NOMO-1 treated with dmso at 0.1 percent for 144 hours (cell line): ENCODE measurements around the gene CASKIN1.
"Not testable (repeated sequence)": the region's sequence is repeated elsewhere in the genome, so short reads cannot be mapped to it uniquely, and the experiment has no call there.

Experiments used
- DNase-seq: peaks from one replicate; lab custom pipeline; 2025; ENCODE audit not compliant: unreplicated experiment; lab: John Stamatoyannopoulos, UW

The CASKIN1 gene

GRCh38 chr16:2210009-2210332, 13.6 kb upstream of the CASKIN1 start:
- DNase-seq, result no peak

GRCh38 chr16:2209258-2210008, 13.0 kb upstream of the CASKIN1 start:
- DNase-seq, result no peak

- no peak for DNase-seq
These were observed 12.4 kb upstream of the CASKIN1 start for GRCh38 chr16:2208772-2209171.

DNA sequence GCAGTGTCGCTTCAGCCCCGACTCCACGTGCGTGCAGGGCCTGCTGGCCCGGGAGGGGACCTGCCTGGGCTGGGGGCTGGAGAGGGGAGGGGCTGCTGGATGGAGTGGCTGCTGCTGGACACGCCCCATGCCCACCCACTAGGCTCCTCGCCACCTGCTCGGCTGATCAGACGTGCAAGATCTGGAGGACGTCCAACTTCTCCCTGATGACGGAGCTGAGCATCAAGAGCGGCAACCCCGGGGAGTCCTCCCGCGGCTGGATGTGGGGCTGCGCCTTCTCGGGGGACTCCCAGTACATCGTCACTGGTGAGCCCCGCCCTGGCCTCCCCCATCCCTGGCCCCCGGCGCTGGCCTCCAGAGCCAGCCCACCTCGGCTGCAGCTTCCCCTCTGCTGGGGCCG, 11.9 kb upstream of the CASKIN1 start:
- no peak for DNase-seq

- no peak for DNase-seq
These were observed 11.5 kb upstream of the CASKIN1 start for GRCh38 chr16:2207872-2208271.

DNA sequence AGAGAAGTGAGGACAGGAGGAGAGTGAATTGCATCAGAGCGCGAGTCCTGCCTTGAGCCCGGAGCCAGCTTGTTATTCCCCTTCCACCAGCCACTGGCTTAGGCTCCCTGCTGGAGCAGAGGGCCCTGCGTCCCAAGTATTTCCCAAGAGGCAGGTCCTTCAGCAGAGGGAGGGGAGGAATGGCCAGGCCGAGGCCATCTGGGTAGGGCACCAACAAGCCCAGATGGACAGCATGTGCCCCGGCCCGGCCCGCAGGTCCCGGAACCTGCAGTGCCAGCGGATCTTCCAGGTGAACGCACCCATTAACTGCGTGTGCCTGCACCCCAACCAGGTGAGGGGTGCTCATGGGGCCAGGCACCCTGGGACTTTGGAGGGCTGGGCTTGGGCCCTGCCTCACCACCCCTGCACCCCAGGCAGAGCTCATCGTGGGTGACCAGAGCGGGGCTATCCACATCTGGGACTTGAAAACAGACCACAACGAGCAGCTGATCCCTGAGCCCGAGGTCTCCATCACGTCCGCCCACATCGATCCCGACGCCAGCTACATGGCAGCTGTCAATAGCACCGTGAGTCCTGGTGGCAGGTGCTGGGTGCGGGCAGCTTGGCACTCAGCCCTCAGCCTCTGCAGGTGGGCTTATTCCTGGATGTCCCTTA, 10.5 kb upstream of the CASKIN1 start:
- DNase-seq, result no peak

DNA sequence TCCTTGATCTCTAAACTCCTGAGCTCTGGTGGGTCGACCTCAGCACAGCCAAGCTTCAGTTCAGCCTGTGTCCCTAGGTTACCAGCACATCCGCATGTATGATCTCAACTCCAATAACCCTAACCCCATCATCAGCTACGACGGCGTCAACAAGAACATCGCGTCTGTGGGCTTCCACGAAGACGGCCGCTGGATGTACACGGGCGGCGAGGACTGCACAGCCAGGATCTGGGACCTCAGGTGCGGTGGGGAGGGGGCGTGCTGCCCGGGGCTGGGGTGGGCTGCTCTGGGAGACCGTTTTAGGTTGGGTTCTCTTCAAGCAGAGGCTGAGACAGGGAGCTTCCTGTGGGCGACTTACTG, 10.0 kb upstream of the CASKIN1 start:
- no peak for DNase-seq

DNA sequence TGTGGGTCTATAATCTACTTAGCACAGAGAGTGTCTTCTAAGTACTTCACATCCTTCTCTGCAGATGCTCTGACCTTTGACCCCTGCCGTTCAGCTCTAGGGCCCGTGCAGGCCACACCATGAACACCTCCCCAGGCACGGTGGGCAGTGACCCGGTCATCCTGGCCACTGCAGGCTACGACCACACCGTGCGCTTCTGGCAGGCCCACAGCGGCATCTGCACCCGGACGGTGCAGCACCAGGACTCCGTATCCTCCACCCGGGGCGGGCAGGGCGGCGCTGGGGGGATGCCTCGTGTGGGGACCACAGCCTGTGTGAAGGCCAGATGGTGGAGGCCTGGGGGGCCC, 9.5 kb upstream of the CASKIN1 start:
- no peak for DNase-seq

DNA sequence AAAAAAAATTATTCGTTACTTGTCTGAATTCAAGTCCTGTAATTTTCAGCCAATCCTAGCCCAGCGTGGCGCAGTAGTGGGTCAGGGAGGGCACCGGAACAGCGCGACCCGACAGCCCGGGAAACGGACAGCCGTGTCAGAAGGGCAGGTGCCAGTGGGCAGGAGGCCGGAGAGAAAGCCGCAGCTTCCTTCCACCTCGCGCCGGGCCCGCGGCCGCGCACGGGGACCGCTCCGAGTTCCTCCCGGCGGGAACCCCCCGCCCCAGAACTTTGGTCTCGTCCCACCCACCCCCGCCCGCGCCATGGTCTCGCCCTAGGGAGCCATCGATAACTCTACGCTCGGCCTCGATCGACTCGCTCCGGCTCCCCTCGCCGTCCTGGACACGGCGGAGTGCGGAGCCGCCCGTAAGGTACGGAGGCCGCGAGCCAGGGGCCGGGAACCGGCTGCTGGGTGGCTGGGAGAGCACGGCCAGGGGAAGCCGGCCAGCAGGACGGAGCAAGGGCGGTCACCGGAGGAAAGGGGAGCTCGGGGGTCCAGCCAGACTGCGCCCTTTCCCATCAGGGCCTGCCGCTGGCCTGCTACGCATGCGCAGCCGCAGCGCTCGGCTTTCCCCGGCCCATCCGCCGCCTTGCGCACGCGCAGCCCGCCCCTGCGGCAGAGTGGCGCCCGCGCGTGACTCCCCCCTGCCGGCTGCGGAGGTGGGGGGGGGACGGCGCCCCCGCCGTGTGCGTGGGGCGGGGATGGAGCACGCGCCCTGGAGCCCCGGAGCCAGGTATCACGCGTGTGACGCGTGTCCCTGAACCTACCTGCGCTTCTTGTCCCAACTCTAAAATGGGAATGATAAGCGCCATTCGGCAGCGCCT, 8.9 kb upstream of the CASKIN1 start, which contains the start of gene MLST8:
Gene MLST8, plus strand, starts transcription at position 351 of the 863 bp plus-strand sequence. CDS start 632 bp downstream, outside the sequence.
- peak; percentile 62 for DNase-seq

- DNase-seq, result no peak
These were observed 8.2 kb upstream of the CASKIN1 start for GRCh38 chr16:2204416-2205103.

DNA sequence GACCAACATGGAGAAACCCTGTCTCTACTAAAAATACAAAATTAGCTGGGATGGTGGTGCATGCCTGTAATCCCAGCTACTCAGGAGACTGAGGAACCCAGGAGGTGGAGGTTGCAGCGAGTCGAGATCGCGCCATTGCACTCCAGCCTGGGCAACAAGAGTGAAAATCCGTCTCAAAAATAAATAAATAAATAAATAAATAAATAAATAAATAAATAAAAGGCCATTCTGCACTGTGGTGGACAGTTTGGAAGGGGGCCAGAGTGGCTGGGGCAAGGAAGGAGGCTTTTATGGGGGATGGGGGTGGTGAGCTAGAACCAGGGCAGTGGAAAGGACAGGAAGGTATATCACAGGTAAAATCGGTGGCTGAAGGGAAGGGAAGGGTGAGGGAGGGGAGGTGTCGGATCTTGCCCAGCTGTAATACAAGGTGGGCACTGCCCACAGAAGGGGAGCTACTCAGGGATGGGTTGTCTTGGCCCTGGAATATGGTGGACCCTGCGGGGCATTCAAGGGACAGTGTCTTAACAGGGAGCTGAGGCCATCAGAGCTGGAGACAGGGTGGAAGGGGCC, 6.8 kb upstream of the CASKIN1 start:
- not testable (repeated sequence) for DNase-seq

GRCh38 chr16:2200313-2200712, 3.9 kb upstream of the CASKIN1 start:
- DNase-seq, result no peak

DNA sequence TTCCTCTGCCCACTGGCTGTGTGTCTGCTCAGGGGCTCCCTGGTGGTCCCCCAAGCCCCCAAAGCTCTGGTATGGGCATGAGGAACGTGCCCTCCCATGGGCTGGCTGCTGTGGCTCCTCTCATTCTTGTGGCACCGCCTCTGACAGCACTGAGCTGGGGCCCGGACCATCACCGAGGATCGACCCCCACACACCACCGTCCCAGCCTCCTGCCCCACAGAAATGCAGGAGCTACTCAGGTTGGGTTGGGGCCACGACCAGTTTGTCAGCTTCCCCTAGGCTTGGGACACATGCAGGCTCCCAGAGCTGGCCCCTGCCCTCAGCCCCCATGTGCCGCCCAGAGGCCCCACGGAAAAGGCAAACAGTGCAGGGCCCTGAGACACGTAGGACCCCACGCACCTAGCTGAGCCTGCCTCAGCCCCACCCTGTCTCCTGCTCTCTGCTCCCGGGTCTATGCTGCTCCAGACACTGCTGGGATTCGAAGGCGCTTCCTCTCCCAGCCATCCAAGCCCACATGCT, 3.3 kb upstream of the CASKIN1 start:
- no peak for DNase-seq

- no peak for DNase-seq
These were observed 2.7 kb upstream of the CASKIN1 start for GRCh38 chr16:2199095-2199494.

GRCh38 chr16:2198283-2198682, 1.9 kb upstream of the CASKIN1 start:
- DNase-seq, result no peak

- DNase-seq, result no peak
These were observed 1.4 kb upstream of the CASKIN1 start for GRCh38 chr16:2197765-2198164.

DNA sequence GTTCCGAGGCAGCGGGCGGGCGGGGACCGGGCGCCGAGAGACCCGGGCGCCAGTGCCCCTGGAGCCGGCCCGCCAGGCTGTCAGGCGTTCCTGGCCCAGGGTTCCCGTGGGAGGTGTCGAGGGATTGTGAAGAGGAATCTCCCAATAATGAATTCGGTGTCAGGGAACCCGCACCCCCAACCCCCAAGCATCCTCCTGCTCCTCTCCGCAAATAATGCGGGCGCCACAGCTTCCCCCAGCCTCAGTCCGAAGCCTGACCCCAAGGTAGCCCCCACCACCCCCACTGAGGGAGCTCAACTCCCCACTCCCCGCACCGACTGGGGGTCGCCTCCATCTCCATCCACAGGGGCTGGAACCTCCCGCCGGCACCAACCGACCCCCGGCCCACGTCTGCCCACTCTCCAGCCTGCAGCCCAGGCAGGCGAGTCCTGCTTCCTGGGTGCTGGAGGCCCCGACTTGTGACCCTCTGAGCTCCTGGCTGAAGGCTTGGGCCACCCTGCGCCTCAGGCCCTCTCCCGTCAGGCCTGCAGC, 641 bp upstream of the CASKIN1 start:
- DNase-seq, result no peak

DNA sequence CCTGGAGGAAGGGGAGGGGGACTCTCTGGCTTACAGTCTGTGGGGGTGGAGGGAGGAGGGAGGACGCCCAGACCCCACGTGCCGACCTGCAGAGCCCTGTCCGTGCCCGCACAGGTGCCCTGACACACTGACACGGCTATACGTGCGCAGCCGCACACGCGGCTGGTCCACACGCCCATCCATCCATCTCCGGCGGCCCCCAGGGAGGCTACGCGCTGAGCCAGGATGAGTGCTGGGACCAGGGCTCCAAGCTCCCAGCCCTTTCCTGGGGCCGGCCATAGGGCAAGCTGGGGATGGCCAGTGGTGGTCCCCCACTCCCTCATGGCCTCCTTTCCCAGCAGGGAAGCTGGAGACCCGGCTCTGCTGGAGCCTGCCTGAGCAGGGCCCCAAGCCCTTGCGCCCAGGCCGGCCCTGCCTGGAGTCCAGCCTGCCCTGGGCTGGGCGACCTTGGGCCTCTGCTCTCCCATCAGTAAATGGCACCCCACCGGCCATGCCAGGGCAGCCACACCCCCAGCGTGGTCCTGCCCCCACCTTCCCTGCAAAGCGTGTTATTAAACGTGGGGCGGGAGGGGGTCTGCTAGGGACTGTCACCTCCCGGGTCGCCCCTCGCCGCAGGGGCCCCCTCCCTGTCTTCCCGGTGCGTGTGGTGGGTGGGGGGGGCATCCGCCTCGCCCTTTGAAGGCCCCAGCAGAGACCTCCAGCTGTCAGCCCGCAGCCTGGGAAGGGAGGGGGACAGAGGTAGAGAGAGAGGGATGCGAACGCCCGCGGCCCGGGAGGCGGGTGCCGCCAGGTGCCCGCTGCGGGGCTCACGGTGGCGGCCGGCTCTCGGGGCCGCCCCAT, 863 bp downstream of the CASKIN1 start:
- no peak for DNase-seq

- peak; percentile 31 for DNase-seq
These were observed 1.5 kb downstream of the CASKIN1 start for GRCh38 chr16:2194852-2195321.
